Skin epidermis (tissue), 12 donors: ENCODE data around the gene NIPA2.
A peak's percentile ranks its signal among the peaks of the same experiment; 100 is the strongest.

Experiments
- H3K27ac ChIP-seq, 21 experiments: fragments of 200-600 bp; sonication (generic) in 11 of 21; one replicate each; pipeline ENCODE4 v1.5.0; 2020; ENCODE audit warnings: mild to moderate bottlenecking in 3 of 21, inconsistent platforms in 2 of 21, moderate library complexity in 2 of 21
- H3K4me3 ChIP-seq, 7 experiments: fragments of 200-600 bp; sonication (generic) in 2 of 7; one replicate each; pipeline ENCODE4 v1.5.0; 2020; ENCODE audit warnings: inconsistent platforms in 2 of 7, mild to moderate bottlenecking in 2 of 7, moderate library complexity in 1 of 7

Gene NIPA2

DNA sequence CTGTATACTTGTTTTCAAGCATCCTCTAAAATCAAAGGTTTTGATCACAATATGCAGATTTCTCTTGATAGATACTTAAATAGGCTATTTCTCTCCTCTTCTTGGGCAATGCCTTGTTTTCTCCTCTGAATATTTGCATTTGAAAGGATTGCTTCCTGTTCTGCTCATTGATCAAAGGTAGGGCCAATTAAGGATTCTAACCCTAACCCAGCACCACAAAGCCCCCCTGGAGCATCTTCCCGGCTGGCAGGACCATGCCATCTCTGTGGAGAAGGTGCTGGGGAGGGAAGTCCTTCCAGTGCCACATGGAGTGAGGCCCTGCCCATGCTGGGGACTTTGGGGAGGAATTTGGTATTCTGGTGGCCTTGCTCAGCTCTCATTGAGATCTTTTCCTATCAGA is 11.3 kb upstream of the NIPA2 start:
- H3K27ac ChIP-seq = no peak overlapping the region
- no peak overlapping the region for H3K4me3 ChIP-seq

DNA sequence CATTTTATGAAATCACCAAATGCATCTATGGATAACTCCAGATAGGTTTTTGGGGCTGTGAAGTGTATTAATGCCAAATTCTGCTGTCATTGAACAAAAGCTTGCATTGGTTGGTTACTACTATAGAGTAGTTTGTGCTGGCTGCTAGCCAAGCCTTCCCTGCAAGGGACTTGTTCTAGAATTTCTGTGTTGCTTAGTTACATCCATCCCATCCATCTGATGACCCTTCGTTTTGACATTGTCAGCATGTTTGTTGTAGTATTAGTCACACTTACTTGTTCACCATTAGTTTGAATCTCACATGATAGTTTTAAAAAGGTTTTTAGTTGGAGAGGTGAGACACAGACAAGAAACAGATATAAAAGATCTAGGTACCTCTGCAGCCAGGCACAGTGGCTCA is 7.0 kb upstream of the NIPA2 start:
- Histone ChIP-seq H3K27ac (no peak overlapping the region), H3K4me3 (no peak overlapping the region)

DNA sequence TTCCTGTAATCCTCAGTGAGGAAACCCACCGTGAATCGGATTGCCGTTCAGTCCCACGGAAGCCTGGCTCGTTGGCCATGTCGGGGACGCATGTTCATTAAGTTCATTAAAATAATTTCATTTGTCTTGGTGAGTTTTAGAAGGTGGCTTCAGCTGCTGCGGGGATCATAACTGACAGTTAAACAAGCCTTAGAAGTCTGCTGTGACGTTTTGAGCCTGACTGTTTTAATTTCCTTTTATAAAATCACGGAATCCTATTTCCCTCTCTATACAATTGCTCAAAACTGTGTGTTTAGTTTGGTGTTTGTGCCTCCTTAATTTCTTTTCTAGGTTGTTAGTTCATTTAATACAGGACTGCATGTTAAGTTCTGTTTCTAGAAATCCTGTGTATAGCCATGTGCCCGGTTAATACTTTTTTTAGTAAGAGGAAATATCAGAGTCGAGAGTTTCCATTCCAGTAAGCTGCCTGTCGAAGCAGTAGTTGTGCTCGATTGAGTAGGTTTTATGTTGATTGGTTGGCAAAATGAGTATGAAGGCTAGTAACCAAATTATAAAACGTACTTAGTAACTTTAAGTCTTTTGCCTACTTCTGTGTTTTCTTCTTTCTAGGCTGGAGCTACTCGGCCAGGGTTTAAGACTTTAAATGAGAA is 705 bp downstream of the NIPA2 start:
- H3K27ac ChIP-seq = peak overlapping the region; percentile 23 to 98 (median 93)
- peak overlapping the region; percentile 68 to 93 (median 80) for H3K4me3 ChIP-seq

DNA sequence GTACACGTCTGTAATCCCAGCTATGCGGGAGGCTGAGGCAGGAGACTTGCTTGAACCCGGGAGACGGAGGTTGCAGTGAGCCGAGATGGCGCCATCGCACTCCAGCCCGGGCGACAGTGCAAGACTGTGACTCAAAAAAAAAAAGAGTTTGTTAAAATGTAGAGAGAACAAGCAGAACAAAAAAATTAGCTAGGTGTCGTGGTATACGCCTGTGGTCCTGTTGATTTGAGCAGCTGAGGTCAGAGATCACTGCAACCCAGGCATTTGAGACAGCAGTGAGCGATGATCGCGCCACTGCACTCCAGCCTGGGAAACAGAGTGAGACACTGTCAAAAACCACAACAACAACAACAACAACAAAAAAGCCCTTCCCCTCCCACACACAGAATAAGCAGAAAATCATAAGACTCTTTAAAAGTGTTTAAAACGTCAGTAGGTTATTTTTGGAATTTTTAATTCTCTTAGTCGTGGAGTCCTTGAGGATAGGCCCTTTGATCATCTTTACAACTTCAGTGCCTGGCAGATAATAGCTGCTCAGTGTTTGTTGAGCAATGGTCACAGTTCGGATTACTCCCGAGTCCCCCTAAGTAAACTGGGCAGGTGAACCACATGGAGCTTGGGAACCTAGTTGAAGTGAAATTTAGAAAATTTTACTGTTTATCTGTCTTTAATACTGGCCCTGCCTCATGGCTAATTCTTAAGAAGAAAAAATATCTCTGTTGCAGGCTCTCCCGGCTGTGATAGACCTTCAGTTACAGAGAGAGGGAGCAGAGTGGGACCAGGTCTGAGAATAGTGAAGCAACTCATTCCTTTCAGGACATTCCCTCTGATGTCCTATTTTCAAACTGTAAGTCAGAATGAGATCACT is 6.2 kb downstream of the NIPA2 start:
- H3K27ac ChIP-seq = no peak overlapping the region
- H3K4me3 ChIP-seq = no peak overlapping the region

DNA sequence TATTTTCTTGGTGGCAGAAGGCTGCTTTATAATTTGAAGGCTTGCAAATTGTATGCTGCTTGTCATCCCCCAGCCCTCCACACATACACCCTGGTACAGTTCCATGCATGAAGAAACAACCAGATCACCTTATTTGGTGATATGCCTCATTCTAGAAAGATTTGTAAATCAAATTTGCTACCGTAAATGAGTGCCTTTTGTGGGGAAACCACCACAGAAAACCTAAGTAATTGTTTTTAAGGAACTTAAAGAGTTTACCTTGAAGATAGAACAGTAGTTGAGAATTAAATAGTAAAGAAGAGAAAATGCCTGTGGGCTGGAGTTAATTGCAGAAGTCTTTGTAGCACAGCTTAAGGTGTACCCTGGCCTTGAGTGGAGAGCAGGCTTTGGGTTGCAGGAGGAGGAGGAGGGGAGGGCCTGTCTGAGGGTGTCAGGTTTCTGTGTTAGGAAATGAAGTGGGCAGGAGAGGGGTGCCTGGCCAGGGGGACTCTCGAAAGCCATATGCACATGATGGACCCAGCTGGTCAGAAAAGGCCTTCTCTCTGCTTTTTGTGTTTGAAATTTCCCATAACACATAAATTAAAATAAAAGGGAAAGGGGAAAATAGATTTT is 6.9 kb downstream of the NIPA2 start:
- no peak overlapping the region for H3K27ac ChIP-seq

DNA sequence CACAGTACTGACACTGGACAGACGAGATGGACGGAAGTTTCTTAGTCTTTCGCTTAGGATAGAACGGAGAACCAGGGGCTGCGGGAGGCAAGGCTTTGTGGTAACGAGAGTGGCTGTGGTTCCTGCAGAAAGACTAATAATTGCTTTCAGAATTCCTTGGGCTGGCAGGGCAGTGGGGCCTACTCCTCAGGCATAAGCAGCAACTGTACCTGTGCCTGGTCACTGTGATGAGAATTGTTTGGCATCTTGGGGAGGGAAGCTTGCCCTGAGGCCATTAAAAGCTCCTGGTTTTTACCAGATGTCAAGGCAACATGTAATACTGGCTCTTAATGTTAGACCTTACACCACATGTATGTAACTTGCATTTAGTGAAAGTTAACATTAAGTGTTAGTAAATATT is 7.6 kb downstream of the NIPA2 start:
- Histone ChIP-seq H3K4me3 (no peak overlapping the region), H3K27ac (no peak overlapping the region)

More for the DNA sequence above, 6.9 kb downstream of the NIPA2 start:
- no peak overlapping the region for H3K4me3 ChIP-seq

DNA sequence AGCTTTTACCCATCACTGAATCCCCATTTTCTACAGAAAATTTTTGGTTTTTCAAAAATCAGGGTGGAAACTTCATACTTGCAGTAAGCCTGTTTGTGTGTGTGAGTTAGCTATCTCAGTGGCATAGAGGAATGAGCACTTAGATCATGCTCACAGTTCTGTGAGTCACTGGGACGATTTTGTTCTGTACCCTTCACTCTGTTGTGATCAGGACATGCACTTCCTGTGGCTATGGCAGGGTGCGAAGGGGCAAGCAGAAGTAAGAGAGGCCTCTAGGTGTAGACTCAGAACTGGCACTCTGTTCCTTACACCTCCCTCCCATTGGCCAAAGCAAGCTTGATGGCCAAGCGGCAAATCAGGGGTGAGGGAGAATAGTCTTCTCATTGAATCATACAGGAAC is 11.6 kb downstream of the NIPA2 start:
- no peak overlapping the region for H3K4me3 ChIP-seq
- H3K27ac ChIP-seq = no peak overlapping the region

DNA sequence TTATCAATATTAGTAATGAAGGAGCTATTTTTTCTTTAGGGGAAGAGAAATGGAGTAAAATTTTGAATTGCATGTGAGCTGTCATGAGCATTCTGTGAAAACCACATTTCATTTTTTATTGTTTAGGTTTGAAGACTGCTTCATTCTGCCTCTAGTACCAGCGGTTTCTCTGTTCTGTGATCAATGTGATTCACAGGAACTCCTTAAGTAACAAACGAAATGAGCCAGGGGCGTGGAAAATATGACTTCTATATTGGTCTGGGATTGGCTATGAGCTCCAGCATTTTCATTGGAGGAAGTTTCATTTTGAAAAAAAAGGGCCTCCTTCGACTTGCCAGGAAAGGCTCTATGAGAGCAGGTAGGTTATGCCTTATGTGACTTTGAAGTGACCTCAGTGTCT is 13.0 kb downstream of the NIPA2 start:
- H3K4me3 ChIP-seq = no peak overlapping the region

DNA sequence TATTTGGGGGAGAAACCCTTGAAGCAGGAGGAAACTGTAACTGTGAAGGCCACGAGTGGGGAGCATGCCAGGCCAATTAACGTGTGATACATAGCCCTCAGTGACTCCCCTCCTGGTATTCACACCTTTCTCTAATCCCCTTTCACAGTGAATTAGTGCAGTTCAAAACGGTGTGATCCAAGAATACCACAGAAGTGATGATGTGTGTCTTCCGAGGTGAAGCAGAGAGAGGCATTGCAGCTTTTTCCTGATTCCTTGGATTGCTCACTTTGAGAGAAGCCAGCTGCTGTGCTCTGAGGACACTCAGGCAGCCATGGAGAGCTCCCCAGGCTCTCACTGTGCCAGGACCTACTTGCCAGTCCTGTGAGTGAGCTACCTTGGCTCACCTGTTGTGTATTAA is 17.3 kb downstream of the NIPA2 start:
- Histone ChIP-seq H3K4me3 (no peak overlapping the region), H3K27ac (no peak overlapping the region)

More for the DNA sequence above, 13.0 kb downstream of the NIPA2 start:
- no peak overlapping the region for H3K27ac ChIP-seq

DNA sequence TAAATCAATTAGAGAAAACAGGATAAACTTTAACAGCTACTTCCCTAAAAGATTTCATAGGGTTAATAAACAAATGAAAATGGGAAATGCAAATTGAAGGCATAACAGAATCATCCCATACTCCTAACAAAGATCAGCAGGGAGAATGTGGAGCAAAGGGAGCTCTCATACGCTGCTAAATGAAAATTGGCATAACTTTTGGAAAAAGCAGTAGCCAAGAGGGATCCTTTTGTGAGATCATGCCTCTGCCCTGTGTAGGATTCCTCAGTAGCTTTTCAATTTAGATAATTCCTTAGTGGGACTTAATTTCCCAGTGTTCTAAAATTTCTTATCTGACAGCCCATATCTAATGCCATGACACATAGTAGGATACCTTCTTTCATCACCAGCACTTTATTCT is 18.2 kb downstream of the NIPA2 start:
- Histone ChIP-seq H3K27ac (no peak overlapping the region), H3K4me3 (no peak overlapping the region)

DNA sequence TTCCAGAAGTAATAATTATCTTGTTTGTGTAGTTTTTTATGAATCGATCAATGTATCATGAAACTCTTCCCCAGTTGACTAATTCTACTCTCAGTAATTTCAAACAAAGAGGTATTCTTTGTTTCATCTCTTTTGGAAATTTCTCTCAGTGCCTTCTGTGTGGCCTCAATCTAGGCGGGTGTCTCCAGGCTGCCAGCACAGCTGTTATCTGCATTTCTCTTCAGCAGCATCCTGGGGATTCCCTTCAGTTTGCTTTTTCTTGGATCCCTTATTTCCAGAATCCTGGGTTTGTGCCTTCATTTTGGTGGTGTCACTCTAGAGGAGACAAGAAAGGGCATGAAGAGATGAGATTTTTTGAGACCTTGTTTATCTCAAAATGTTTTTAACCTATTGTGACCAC is 22.7 kb downstream of the NIPA2 start:
- H3K4me3 ChIP-seq = no peak overlapping the region
- no peak overlapping the region for H3K27ac ChIP-seq

DNA sequence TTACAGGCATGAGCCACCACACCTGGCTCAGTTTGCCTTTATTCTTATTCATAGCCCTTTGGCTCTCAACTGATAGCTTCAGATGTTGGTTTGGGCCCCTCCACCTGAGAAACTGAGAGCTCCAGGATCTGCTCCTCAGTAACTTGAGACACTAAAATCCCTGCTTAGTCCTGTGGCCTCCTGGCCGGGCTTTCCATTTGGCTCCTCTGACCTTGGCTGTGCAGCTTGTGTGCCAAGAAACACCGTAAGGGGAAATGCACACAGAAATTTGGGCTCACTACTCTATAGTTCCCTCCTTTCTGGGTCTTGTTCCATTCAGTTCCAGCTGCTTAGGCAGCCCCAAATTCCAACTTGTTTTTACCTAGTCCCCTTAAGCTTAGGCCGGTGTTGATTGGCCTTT is 24.9 kb downstream of the NIPA2 start:
- H3K4me3 ChIP-seq = no peak overlapping the region
- H3K27ac ChIP-seq = no peak overlapping the region

DNA sequence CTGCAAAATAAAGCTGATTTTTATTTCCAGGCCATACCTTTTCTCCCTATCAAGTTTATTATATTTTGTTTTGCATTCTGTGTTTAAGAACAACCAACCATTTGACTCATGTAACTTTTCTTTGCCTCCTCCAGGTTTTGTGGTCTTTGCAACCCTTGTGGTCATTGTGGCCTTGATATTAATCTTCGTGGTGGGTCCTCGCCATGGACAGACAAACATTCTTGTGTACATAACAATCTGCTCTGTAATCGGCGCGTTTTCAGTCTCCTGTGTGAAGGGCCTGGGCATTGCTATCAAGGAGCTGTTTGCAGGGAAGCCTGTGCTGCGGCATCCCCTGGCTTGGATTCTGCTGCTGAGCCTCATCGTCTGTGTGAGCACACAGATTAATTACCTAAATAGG is 27.6 kb downstream of the NIPA2 start:
- no peak overlapping the region for H3K4me3 ChIP-seq
- no peak overlapping the region for H3K27ac ChIP-seq

DNA sequence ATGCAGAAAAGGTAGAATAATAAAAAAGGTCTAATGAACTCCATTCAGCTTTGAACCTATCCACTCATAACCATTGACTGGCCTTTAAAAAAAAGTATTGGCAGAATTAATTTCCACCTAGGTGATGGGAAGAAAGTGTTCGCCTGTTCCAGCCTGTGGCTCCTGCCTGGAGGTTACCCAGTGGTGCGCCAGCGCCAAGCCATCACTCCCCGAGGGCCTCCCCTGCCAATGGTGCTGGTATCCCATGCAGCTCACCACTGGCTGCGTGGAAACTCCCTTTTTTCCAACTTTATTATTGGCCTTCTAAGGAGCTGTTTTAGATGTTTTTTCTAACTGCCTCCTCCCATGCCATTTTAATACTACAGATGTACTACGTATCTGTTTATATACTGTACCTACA is 29.4 kb downstream of the NIPA2 start:
- H3K27ac ChIP-seq = no peak overlapping the region
- no peak overlapping the region for H3K4me3 ChIP-seq

DNA sequence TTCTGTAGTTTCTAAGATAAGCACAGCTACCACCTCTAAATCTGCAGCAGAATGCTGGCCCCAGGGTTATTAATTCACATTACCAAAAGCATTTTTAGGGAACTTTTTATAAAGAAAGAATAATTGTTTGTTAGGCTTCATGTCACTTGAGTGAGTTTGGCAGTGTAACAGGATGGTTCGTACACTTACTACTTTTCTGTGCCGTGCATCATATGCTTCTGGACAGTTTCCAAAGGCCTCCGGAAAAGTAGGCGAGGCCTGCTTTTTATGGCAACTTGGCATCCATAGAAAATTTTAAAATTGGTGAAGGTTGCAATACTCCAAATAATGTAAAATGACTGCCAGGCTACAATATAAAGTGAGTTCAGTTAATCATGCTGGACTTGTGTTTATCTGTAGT is 30.0 kb downstream of the NIPA2 start:
- Histone ChIP-seq H3K4me3 (no peak overlapping the region), H3K27ac (no peak overlapping the region)

DNA sequence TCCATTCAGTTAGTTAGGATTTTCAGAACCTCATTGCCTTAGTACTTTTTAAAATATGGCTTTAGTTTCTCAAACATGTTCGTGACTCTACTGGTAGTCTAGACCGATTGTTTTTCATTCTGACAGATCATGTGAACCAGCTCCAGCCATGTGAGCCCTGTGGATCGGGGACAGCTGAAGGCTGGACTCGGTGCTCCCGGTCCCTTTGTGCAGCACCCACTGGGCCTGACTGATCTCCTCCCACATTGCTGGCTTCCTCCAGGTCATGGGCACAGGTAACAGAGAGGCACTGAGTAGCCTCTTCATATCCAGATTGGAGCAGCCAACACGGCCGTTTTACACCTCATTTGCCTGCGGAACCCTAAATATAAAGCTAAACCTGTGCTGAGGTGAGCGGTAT is 30.5 kb downstream of the NIPA2 start:
- Histone ChIP-seq H3K27ac (peak overlapping the region in 1 of 21 experiments; percentile 13), H3K4me3 (no peak overlapping the region)

DNA sequence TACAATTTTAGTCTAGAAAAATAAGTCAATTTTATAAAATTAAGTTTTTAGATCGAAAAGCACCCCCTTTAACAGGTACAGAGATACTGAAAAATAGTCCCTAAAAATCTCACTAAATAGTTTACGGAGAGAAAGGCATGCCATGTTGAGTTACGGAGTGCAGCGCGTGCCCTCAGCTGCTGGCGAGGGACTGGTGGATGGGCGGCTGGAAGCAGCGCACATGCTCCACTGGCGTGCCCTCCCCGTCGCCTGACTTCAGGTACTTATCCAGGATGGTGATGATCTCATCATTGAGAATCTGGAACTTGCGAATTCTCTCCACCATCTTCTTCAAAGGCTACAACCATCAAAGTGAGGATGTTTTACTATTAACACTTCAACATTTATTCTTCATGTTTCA is 31.4 kb downstream of the NIPA2 start:
- Histone ChIP-seq H3K27ac (no peak overlapping the region), H3K4me3 (no peak overlapping the region)

DNA sequence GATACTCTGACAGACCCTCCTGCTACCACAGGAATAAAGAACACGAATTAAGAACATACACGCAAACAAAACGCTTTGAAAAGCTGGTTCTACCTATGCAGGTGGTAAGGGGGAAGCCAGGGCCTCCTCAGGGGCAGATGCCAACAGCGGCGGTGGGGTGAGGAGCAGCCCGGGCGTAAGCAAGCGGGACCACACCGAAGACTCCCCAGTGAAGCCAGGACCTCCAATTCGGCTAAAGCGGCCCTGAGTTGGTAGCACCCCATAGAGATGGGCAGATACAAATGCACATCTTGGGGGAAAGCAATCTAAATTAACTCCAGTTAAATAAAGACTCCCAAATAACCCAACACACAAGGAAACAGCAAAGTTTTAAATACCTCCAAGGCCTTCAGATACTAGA is 32.4 kb downstream of the NIPA2 start:
- H3K27ac ChIP-seq = no peak overlapping the region
- no peak overlapping the region for H3K4me3 ChIP-seq

DNA sequence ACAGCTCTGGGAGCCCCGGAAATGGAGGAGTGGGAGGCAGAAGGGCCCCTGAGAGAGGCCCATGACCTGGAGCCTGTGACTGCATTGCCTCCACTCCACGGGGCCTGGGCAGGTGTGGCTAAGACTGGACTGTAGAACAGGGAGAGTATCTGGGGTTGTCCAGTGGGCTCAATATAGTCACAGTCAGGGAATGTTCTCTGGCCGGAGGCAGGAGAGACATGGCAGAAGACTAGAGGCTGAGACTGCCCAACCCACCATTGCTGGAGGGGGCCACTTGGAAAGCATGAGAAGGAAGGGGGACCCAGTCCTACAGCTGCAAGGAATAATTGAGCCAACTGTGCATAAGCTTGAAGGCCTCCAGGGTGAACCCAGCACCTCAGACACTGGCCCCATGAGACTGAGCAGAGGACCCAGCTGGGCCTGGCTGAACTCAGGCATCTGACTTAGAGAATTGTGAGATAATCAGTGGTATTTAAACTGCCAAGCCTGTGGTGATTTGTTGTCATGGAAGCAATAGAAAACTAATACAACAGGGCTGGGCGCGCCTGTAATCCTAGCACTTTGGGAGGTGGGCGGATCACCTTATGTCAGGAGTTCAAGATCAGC is 33.1 kb downstream of the NIPA2 start:
- Histone ChIP-seq H3K27ac (no peak overlapping the region), H3K4me3 (no peak overlapping the region)

DNA sequence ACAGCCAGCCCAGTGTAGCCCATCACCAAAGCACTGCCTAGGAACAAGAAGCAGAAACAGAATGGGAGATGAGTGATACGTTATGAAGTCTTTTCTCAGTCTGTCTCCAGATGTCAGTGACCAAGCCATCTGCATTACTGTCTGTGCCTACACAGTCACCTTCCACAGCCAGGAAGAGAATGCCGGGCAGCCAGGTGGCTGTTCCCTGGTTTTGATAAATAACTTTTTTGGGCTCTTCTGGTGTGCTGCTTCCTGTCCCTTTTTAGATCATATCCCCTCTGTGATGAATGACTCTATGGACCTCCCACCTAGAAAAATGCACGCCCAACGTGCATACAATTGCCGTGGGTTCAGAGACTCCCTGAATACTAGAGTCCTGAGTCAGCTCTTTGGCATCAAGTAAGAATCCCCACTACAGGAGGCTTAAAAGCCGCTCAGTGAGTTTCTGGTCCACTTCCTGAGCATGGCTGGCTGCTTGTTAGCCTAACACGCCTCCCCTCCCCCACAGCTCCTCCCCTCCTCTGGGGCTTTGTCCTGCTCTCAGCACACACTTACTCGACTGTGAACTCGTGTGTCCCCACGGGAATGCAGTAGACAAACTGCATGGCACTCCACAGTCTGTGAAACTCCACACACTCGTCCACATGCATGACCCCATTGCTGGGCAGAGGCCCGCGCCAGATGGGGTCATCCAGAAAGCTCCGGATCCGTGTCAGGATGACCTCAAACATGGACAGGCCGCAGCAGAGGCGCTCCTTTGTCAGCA is 34.7 kb downstream of the NIPA2 start:
- H3K4me3 ChIP-seq = no peak overlapping the region
- H3K27ac ChIP-seq = no peak overlapping the region
